GM12865 (cell line): Measurements from ENCODE around the gene TPM3.
A peak's percentile ranks its signal among the peaks of the same experiment; 100 is the strongest.

Experiments used
- DNase-seq: peaks from one replicate; pipeline ENCODE4 v3.0.0; 2010; ENCODE audit warnings: low read depth
- H3K4me3 ChIP-seq: 2 replicates; pipeline ENCODE4 v1.5.1; 2011; ENCODE audit warnings: mild to moderate bottlenecking, low read depth, low read length, control low read depth
- CTCF ChIP-seq: IDR thresholded peaks from 2 replicates; pipeline ENCODE4 v1.5.1; 2011; ENCODE audit warnings: low read length, control low read depth, low read depth, inconsistent platforms; ENCODE audit not compliant: insufficient read depth; ENCODE audit errors: missing control alignments

TPM3 gene

GRCh38 chr1:154183046-154183915, 8.6 kb downstream of the TPM3 start:
- TF ChIP-seq CTCF = no peak
- H3K4me3 ChIP-seq = peak overlapping the region; percentile 95
- peak; percentile 95 for DNase-seq

GRCh38 chr1:154182344-154183045, 9.4 kb downstream of the TPM3 start:
- DNase-seq = peak; percentile 88
- peak overlapping the region; percentile 95 for H3K4me3 ChIP-seq
- no peak for TF ChIP-seq CTCF

- DNase-seq = no peak
- no peak for TF ChIP-seq CTCF
- H3K4me3 ChIP-seq = peak overlapping the region; percentile 95
Measured at GRCh38 chr1:154181944-154182343, 10.0 kb downstream of the TPM3 start.

- H3K4me3 ChIP-seq = peak overlapping the region; percentile 21
- peak; percentile 62 for DNase-seq
Measured at GRCh38 chr1:154179946-154180687, 11.8 kb downstream of the TPM3 start.

GRCh38 chr1:154178911-154179811, 12.7 kb downstream of the TPM3 start:
- TF ChIP-seq CTCF = no peak
- H3K4me3 ChIP-seq = no peak overlapping the region
- DNase-seq = no peak

More at GRCh38 chr1:154179946-154180687, 11.8 kb downstream of the TPM3 start:
- TF ChIP-seq CTCF = no peak

GRCh38 chr1:154178013-154178412, 13.9 kb downstream of the TPM3 start:
- no peak for TF ChIP-seq CTCF
- no peak for DNase-seq
- H3K4me3 ChIP-seq = no peak overlapping the region
